Measurements from ENCODE around the gene FGF5. TPM values are rescaled to one million over a fixed set of nuclear protein-coding genes. Genes with fewer than 3 reads are reported as not detected.

Gene FGF5
- total and polyA plus RNA-seq, 4 experiments from 2014 or later: 0.06 TPM; not detected in 2

DNA sequence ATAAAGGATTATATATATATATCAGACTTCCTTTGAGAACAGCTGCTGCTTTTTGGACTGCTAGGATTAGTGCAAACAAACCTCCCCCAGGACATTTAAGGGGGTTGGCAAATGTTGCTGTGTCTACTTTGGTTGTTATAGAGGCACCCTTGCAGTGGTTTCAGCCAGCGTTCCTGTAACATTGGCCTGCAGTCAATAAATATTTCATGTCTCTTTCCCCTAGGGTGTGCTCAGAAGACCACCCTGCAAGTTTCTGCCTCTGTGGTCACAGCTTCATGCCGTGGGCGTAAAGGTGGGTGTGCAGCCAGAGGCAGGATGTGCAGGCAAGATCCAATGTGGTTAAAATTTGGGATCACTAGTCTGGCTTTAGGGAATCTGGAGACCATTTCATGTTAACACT is 28.9 kb downstream of the FGF5 start:
- H3K27ac Mint-ChIP-seq: no peak overlapping the region
- H3K9me3 Mint-ChIP-seq: peaks cover 0 to 2% (median 0%) of the 10 kb centered on the region in 8 donors
- POLR2A ChIA-PET (ENCODE audit: partially characterized antibody): no interaction called here
- intact Hi-C loops (cut with micrococcal nuclease): no loop called here
- peaks cover 11% of the 10 kb centered on the region in 2 donors for H3K27me3 Mint-ChIP-seq
- Histone ChIP-seq H3K36me3 (ENCODE audit: insufficient read depth, low read length) (no peaks in the 10 kb centered on the region), H3K4me1 (ENCODE audit: insufficient read depth, low read length) (no peaks in the 10 kb centered on the region), H3K4me3 (ENCODE audit: low read length in 2 of 2) (no peak overlapping the region), H3K27me3 (ENCODE audit: insufficient read depth, low read length) (no peaks in the 10 kb centered on the region), H3K9me3 (ENCODE audit: control insufficient read depth in 1 of 2, low read length in 2 of 2) (no peaks in the 10 kb centered on the region), H3K27ac (ENCODE audit: low read depth, low read length) (no peak overlapping the region)
- DNase-seq: no peak
- H3K4me1 Mint-ChIP-seq: no peaks in the 10 kb centered on the region
- no peaks in the 10 kb centered on the region for H3K36me3 Mint-ChIP-seq
- CTCF ChIA-PET (ENCODE audit: partially characterized antibody): no interaction called here
- no peak overlapping the region for H3K4me3 Mint-ChIP-seq

DNA sequence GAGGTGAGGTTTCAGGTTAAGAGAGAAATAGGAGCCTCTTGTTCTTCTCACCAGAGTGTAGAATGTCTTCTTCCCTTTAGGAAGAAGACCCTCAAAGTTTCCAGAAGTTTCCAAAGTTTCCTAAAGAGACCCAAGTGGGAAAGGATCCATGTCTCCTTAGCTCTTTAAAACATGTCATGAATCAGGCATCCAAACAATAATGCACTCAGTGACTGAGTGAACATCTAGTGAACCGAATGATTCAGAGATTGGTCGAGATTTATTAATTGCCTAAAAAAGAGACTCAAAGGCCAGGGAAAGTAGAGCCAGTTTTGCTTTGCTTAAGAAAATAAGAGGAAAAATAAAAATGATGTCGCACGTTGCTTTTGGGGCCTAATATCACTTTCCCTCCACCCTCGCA is 29.4 kb downstream of the FGF5 start:
- no peaks in the 10 kb centered on the region for H3K4me1 ChIP-seq (ENCODE audit: insufficient read depth, low read length)
- H3K4me3 ChIP-seq (ENCODE audit: low read length in 2 of 2): no peak overlapping the region
- Mint-ChIP-seq H3K4me1 (no peaks in the 10 kb centered on the region), H3K36me3 (no peaks in the 10 kb centered on the region), H3K9me3 (peaks cover 0 to 2% (median 0%) of the 10 kb centered on the region in 8 donors), H3K27ac (no peak overlapping the region), H3K4me3 (no peak overlapping the region), H3K27me3 (peaks cover 9 to 11% of the 10 kb centered on the region in 2 donors)
- no peak for DNase-seq
- intact Hi-C loops (cut with micrococcal nuclease): no loop called here
- H3K9me3 ChIP-seq (ENCODE audit: control insufficient read depth in 1 of 2, low read length in 2 of 2): no peaks in the 10 kb centered on the region
- H3K27me3 ChIP-seq (ENCODE audit: insufficient read depth, low read length): no peaks in the 10 kb centered on the region
- H3K27ac ChIP-seq (ENCODE audit: low read depth, low read length): no peak overlapping the region
- ChIA-PET POLR2A (ENCODE audit: partially characterized antibody) (no interaction called here), CTCF (ENCODE audit: partially characterized antibody) (no interaction called here)
- no peaks in the 10 kb centered on the region for H3K36me3 ChIP-seq (ENCODE audit: insufficient read depth, low read length)

DNA sequence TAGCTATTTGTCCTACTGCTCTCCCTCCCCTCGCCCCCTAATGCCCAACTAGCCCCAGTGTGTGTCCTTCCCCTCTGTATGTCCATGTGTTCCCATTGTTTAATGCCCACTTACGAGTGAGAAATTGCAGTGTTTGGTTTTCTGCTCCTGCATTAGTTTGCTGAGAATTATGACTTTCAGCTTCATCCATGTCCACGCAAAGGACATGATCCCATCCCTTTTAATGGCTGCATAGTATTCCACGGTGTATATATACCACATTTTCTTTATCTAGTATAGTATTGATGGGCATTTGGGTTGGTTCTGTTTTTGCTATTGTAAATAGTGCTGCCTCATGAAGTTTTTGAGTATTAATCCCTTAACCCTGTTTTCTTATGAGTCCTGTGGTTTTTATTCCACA is 35.4 kb downstream of the FGF5 start:
- intact Hi-C loops (cut with micrococcal nuclease): no loop called here
- POLR2A ChIA-PET (ENCODE audit: partially characterized antibody): no interaction called here
- Mint-ChIP-seq H3K9me3 (peaks cover 0 to 4% (median under 1%) of the 10 kb centered on the region in 8 donors), H3K4me1 (no peaks in the 10 kb centered on the region), H3K36me3 (no peaks in the 10 kb centered on the region), H3K4me3 (no peak overlapping the region), H3K27me3 (peaks cover 13 to 15% of the 10 kb centered on the region in 2 donors), H3K27ac (no peak overlapping the region)
- Histone ChIP-seq H3K27ac (ENCODE audit: low read depth, low read length) (no peak overlapping the region), H3K4me1 (ENCODE audit: insufficient read depth, low read length) (no peaks in the 10 kb centered on the region), H3K36me3 (ENCODE audit: insufficient read depth, low read length) (no peaks in the 10 kb centered on the region), H3K27me3 (ENCODE audit: insufficient read depth, low read length) (no peaks in the 10 kb centered on the region), H3K4me3 (ENCODE audit: low read length in 2 of 2) (no peak overlapping the region), H3K9me3 (ENCODE audit: control insufficient read depth in 1 of 2, low read length in 2 of 2) (no peaks in the 10 kb centered on the region)
- DNase-seq: no peak
- CTCF ChIA-PET (ENCODE audit: partially characterized antibody): no interaction called here

DNA sequence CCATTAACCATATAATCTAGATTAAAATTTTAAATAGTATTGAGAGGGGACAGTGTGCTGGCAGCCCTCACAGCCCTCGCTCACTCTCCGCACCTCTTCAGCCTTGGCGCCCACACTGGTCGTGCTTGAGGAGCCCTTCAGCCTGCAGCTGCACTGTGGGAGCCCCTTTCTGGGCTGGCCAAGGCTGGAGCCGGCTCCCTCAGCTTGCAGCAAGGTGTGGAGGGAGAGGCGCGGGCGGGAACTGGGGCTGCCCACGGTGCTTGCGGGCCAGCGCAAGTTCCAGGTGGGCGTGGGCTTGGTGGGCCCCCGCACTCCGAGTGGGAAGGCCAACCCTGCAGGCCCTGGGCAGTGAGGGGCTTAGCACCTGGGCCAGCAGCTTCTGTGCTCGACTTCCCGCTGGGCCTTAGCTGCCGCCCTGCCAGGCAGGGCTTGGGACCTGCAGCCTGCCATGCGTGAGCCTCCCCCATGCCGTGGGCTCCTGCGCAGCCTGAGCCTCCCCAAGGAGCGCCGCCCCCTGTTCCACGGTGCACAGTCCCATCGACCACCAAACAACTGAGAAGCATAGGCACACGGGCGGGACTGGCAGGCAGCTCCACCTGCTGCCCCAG is 36.3 kb downstream of the FGF5 start:
- DNase-seq: no peak
- peaks cover 0 to 4% (median under 1%) of the 10 kb centered on the region in 8 donors for H3K9me3 Mint-ChIP-seq
- no peak overlapping the region for H3K4me3 ChIP-seq (ENCODE audit: low read length in 2 of 2)
- H3K4me3 Mint-ChIP-seq: no peak overlapping the region
- intact Hi-C loops (cut with micrococcal nuclease): no loop called here
- H3K36me3 Mint-ChIP-seq: no peaks in the 10 kb centered on the region
- ChIA-PET CTCF (ENCODE audit: partially characterized antibody) (no interaction called here), POLR2A (ENCODE audit: partially characterized antibody) (no interaction called here)
- H3K27ac ChIP-seq (ENCODE audit: low read depth, low read length): no peak overlapping the region
- H3K9me3 ChIP-seq (ENCODE audit: control insufficient read depth in 1 of 2, low read length in 2 of 2): no peaks in the 10 kb centered on the region
- H3K4me1 Mint-ChIP-seq: no peaks in the 10 kb centered on the region
- H3K27ac Mint-ChIP-seq: no peak overlapping the region
- H3K36me3 ChIP-seq (ENCODE audit: insufficient read depth, low read length): no peaks in the 10 kb centered on the region
- H3K27me3 Mint-ChIP-seq: peaks cover 13 to 19% of the 10 kb centered on the region in 2 donors
- H3K4me1 ChIP-seq (ENCODE audit: insufficient read depth, low read length): no peaks in the 10 kb centered on the region
- no peaks in the 10 kb centered on the region for H3K27me3 ChIP-seq (ENCODE audit: insufficient read depth, low read length)

DNA sequence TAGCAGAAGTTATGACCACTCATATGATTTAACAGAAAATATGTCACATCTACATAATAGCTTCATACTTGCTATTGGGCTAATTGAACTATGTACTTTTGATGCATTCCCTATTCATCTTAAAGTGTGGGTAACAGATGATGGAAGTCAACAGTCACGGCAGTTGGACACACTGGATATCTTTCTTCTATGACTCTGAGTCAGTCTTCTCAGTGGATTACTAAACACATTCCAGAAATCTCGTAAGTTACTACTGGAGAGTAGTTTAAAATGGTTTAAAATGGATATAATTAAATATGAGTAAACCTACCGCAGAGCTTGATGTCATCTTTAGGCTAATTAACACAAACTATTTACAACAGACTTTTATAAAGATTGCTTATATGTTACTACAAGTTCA is 39.0 kb downstream of the FGF5 start:
- Mint-ChIP-seq H3K27ac (no peak overlapping the region), H3K4me3 (no peak overlapping the region), H3K4me1 (no peaks in the 10 kb centered on the region), H3K9me3 (peaks cover 0 to 4% (median 0%) of the 10 kb centered on the region in 8 donors), H3K27me3 (peaks cover 14 to 18% of the 10 kb centered on the region in 2 donors), H3K36me3 (no peaks in the 10 kb centered on the region)
- Histone ChIP-seq H3K36me3 (ENCODE audit: insufficient read depth, low read length) (no peaks in the 10 kb centered on the region), H3K4me1 (ENCODE audit: insufficient read depth, low read length) (no peaks in the 10 kb centered on the region), H3K27me3 (ENCODE audit: insufficient read depth, low read length) (no peaks in the 10 kb centered on the region), H3K9me3 (ENCODE audit: control insufficient read depth in 1 of 2, low read length in 2 of 2) (no peaks in the 10 kb centered on the region), H3K4me3 (ENCODE audit: low read length in 2 of 2) (no peak overlapping the region), H3K27ac (ENCODE audit: low read depth, low read length) (no peak overlapping the region)
- intact Hi-C loops (cut with micrococcal nuclease): no loop called here
- ChIA-PET CTCF (ENCODE audit: partially characterized antibody) (no interaction called here), POLR2A (ENCODE audit: partially characterized antibody) (no interaction called here)
- no peak for DNase-seq

DNA sequence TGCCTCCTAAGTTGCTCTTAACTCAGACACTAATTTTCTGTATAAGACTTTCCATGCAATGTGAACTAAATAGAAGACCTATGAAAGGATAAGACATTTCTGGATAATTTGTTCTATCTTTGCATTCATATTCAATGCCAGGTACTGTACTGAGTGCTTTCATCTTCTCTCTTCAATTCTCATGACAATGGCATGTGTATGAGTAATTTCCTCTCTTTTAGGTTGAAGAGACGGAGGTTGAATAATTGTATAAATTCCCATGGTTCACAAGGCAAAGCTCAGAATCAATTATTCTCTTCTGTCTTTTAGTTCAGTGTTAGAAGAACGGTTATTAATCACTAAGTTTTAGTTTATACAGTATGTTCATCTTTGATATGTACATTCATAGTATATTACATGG is 39.8 kb downstream of the FGF5 start:
- CTCF ChIA-PET (ENCODE audit: partially characterized antibody): no interaction called here
- intact Hi-C loops (cut with micrococcal nuclease): no loop called here
- peaks cover 14 to 18% of the 10 kb centered on the region in 2 donors for H3K27me3 Mint-ChIP-seq

DNA sequence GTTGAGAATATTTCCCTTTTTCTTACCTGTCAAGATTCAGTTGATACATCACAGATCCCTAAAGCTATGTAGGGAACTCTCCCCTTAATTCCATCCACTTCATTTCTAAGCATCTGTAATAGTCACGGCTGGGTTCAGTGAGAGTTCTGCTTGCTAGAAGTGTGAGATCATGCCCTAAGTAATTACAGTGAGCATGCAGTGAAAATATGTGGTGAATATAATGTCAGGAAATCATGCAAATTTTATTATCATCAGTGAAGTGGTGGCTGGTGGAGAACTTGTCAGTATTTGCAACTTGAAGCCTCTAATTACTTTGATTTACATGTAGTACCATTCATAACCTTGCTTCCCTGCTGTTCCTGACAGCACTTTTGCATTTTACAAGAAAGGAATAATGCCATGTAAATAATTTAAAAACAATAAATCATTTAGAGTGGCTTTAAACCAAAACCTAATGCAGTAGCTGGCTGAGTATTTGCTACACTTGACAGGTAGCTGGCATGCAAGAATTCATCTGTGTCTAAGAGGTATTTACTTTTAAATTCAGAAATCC is 40.8 kb downstream of the FGF5 start:
- H3K36me3 ChIP-seq (ENCODE audit: insufficient read depth, low read length): no peaks in the 10 kb centered on the region
- H3K9me3 ChIP-seq (ENCODE audit: control insufficient read depth in 1 of 2, low read length in 2 of 2): no peaks in the 10 kb centered on the region
- DNase-seq: no peak
- intact Hi-C loops (cut with micrococcal nuclease): no loop called here
- POLR2A ChIA-PET (ENCODE audit: partially characterized antibody): no interaction called here
- CTCF ChIA-PET (ENCODE audit: partially characterized antibody): no interaction called here
- H3K9me3 Mint-ChIP-seq: peaks cover 0 to 3% (median 0%) of the 10 kb centered on the region in 8 donors
- H3K4me3 Mint-ChIP-seq: no peak overlapping the region
- H3K4me1 Mint-ChIP-seq: no peaks in the 10 kb centered on the region
- H3K4me1 ChIP-seq (ENCODE audit: insufficient read depth, low read length): no peaks in the 10 kb centered on the region
- no peaks in the 10 kb centered on the region for H3K27me3 ChIP-seq (ENCODE audit: insufficient read depth, low read length)
- peaks cover 13 to 18% of the 10 kb centered on the region in 2 donors for H3K27me3 Mint-ChIP-seq
- no peak overlapping the region for H3K27ac ChIP-seq (ENCODE audit: low read depth, low read length)
- H3K27ac Mint-ChIP-seq: no peak overlapping the region
- H3K4me3 ChIP-seq (ENCODE audit: low read length in 2 of 2): no peak overlapping the region
- H3K36me3 Mint-ChIP-seq: no peaks in the 10 kb centered on the region

More for the DNA sequence above, 39.8 kb downstream of the FGF5 start:
- H3K4me3 ChIP-seq (ENCODE audit: low read length in 2 of 2): no peak overlapping the region
- no peak overlapping the region for H3K27ac Mint-ChIP-seq
- H3K27ac ChIP-seq (ENCODE audit: low read depth, low read length): no peak overlapping the region
- no peaks in the 10 kb centered on the region for H3K9me3 ChIP-seq (ENCODE audit: control insufficient read depth in 1 of 2, low read length in 2 of 2)
- H3K4me3 Mint-ChIP-seq: no peak overlapping the region
- H3K36me3 Mint-ChIP-seq: no peaks in the 10 kb centered on the region
- H3K9me3 Mint-ChIP-seq: peaks cover 0 to 4% (median 0%) of the 10 kb centered on the region in 8 donors
- POLR2A ChIA-PET (ENCODE audit: partially characterized antibody): no interaction called here
- DNase-seq: no peak
- no peaks in the 10 kb centered on the region for H3K27me3 ChIP-seq (ENCODE audit: insufficient read depth, low read length)
- no peaks in the 10 kb centered on the region for H3K4me1 ChIP-seq (ENCODE audit: insufficient read depth, low read length)
- no peaks in the 10 kb centered on the region for H3K4me1 Mint-ChIP-seq
- H3K36me3 ChIP-seq (ENCODE audit: insufficient read depth, low read length): no peaks in the 10 kb centered on the region
